Upper lobe of right lung (tissue), 1 donor: ENCODE measurements around the gene GJA5. TPM values are rescaled to one million over a fixed set of nuclear protein-coding genes. Genes with fewer than 3 reads are reported as not detected.

ENCODE experiments used
- ATAC-seq: fragments of 200-7000 bp; cut with Tn5 transposase; one replicate; pipeline ENCODE4 v1.9.1; 2020; ENCODE audit warnings: mild to moderate bottlenecking, moderate library complexity
- DNase-seq: peaks from one replicate; pipeline ENCODE4 v3.0.0-alpha.2; 2020
- H3K27ac ChIP-seq: fragments of 200-600 bp; one replicate; pipeline ENCODE4 v1.8.0; 2022
- H3K27me3 ChIP-seq: fragments of 200-600 bp; one replicate; pipeline ENCODE4 v1.8.0; 2022; ENCODE audit warnings: mild to moderate bottlenecking
- H3K36me3 ChIP-seq: fragments of 200-600 bp; one replicate; pipeline ENCODE4 v1.8.0; 2022
- H3K4me1 ChIP-seq: fragments of 200-600 bp; one replicate; pipeline ENCODE4 v1.8.0; 2022
- H3K4me3 ChIP-seq: fragments of 200-600 bp; one replicate; pipeline ENCODE4 v1.8.0; 2022; ENCODE audit warnings: mild to moderate bottlenecking
- H3K9me3 ChIP-seq: fragments of 200-600 bp; one replicate; pipeline ENCODE4 v1.8.0; 2022
- intact Hi-C: fragments of 100-400 bp; cut with DNase I; formaldehyde crosslinking; loops from one replicate; pipeline ENCODE4 v1.11.0; 2022
- total RNA-seq: library from RNA; stranded (reverse); fragmentation: NEBNext Ultra II Directional; extraction: Animal tissue kit (Norgen Biotek cat#: 25700); gene quantifications from one replicate; pipeline ENCODE4 v1.2.1, GENCODE V29; 2021
- TF ChIP-seq, protein P1 (sequence below): fragments of 200-600 bp; IDR thresholded peaks from one replicate; pipeline ENCODE4 v1.8.0; 2022; ENCODE audit warnings: antibody characterized with exemption
- donor health status: DM: no; HTN: yes; CAD: no; lungs with severe emphysema.

Gene GJA5
- total RNA-seq, 1 donor from 2014 or later = 62.2 TPM

DNA sequence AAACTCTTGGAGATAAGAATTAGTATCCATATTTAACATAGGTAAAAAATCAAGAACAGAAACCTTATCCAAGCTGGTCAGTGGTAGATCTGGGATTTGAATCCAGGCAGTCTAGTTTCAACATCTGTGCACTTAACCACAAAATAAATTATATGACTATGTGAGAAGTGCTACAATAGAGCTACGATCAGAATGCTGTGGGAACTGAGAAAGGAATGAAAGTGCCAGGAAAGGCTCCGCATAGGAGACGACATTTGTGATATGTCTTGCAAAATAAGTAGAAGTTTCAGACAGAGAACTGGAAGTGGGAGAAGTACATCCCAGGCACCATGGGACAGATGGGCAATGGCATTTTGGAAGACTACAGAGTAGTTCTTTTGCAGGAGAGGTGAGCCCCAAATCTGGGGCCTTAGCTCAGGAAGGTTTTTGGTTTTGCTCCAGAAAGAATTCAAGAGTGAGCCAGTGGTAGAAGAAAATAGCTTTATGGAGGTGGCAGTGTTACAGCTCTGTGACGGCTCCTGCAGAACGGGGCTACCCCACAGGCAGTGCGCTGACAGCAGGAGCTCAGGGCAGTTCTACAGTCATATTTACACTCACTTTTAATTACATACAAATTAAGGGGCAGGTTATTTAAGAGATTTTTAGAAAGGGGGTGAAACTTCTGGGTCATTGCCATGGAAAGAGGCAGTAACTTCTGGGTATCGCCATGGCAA, 25.5 kb upstream of the GJA5 start:
- no peak for ATAC-seq
- Histone ChIP-seq H3K36me3 (no peaks in the 10 kb centered on the region), H3K4me1 (no peaks in the 10 kb centered on the region), H3K27me3 (no peaks in the 10 kb centered on the region), H3K9me3 (no peaks in the 10 kb centered on the region), H3K27ac (no peak overlapping the region), H3K4me3 (no peak overlapping the region)
- intact Hi-C loops = no loop called here
- no peak for DNase-seq
- TF ChIP-seq, protein P1, sequence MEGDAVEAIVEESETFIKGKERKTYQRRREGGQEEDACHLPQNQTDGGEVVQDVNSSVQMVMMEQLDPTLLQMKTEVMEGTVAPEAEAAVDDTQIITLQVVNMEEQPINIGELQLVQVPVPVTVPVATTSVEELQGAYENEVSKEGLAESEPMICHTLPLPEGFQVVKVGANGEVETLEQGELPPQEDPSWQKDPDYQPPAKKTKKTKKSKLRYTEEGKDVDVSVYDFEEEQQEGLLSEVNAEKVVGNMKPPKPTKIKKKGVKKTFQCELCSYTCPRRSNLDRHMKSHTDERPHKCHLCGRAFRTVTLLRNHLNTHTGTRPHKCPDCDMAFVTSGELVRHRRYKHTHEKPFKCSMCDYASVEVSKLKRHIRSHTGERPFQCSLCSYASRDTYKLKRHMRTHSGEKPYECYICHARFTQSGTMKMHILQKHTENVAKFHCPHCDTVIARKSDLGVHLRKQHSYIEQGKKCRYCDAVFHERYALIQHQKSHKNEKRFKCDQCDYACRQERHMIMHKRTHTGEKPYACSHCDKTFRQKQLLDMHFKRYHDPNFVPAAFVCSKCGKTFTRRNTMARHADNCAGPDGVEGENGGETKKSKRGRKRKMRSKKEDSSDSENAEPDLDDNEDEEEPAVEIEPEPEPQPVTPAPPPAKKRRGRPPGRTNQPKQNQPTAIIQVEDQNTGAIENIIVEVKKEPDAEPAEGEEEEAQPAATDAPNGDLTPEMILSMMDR = no peak

GRCh38 chr1:147784941-147785340, 24.5 kb upstream of the GJA5 start:
- DNase-seq (no peak), ATAC-seq (no peak)
- no peak overlapping the region for H3K27ac ChIP-seq
- no peaks in the 10 kb centered on the region for H3K4me1 ChIP-seq
- H3K4me3 ChIP-seq = no peak overlapping the region
- no peaks in the 10 kb centered on the region for H3K27me3 ChIP-seq
- intact Hi-C loops = no loop called here
- no peaks in the 10 kb centered on the region for H3K9me3 ChIP-seq
- no peaks in the 10 kb centered on the region for H3K36me3 ChIP-seq
- TF ChIP-seq, protein P1 = no peak

GRCh38 chr1:147781056-147781471, 20.7 kb upstream of the GJA5 start:
- H3K9me3 ChIP-seq = no peaks in the 10 kb centered on the region
- no peaks in the 10 kb centered on the region for H3K27me3 ChIP-seq
- TF ChIP-seq, protein P1 = no peak
- no peak for DNase-seq
- no peaks in the 10 kb centered on the region for H3K4me1 ChIP-seq
- H3K36me3 ChIP-seq = no peaks in the 10 kb centered on the region
- peak; percentile 53 for ATAC-seq
- no peak overlapping the region for H3K27ac ChIP-seq
- intact Hi-C loops = no loop called here
- no peak overlapping the region for H3K4me3 ChIP-seq

DNA sequence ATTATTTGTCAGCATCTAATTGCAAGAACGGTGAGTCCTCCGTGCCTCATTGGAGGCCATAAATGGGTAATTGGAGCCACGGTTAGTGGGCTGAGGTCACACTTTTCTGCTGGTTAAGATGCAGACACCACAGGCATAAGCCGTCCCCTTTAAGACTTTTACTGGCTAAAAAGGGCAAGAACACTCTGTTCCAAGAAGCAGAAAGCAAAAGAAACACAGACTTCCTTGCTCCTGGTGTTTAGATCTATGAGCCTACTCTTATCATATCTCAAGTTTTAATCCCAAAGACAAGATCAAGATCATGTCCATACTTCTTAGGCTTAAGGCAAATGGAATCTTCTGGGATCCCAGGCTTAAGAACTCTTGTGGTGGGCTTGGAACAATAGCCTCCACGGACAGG, 17.3 kb upstream of the GJA5 start:
- no peaks in the 10 kb centered on the region for H3K9me3 ChIP-seq
- ATAC-seq = no peak
- no peaks in the 10 kb centered on the region for H3K36me3 ChIP-seq
- no peak overlapping the region for H3K4me3 ChIP-seq
- peaks cover 5% of the 10 kb centered on the region for H3K4me1 ChIP-seq
- H3K27ac ChIP-seq = no peak overlapping the region
- intact Hi-C loops = no loop called here
- no peak for DNase-seq
- H3K27me3 ChIP-seq = peaks cover 6% of the 10 kb centered on the region
- TF ChIP-seq, protein P1 = no peak

DNA sequence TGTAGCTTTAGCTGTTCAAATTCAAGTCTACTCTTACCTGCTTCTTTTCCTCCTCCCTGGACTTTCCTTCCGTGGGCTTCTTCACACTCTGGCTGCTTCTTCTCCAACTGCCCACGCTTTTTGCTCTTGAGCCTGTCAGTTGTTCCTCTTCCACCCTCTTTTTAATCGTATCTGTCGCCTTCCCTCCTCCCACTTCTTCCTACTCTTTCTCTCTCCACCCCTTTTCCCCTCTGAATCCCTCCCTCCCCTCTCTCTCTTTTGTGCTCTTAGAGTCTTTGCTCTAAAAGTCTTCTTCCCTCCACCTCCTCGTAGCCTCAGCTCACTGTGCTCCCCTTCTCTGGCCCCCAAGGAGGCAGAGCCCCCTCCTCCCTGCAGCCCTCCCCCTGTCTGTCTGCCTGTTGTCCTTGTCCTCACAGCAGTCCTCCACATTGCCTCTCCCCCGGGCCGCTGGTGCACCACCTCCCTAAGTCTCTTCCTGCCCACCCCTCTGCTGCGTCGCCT, 12.9 kb upstream of the GJA5 start:
- ATAC-seq (peak; percentile 20), DNase-seq (no peak)
- intact Hi-C loops = no loop called here
- peaks cover 10% of the 10 kb centered on the region for H3K4me1 ChIP-seq
- H3K27ac ChIP-seq = no peak overlapping the region
- no peaks in the 10 kb centered on the region for H3K36me3 ChIP-seq
- H3K4me3 ChIP-seq = peak overlapping the region; percentile 28
- H3K27me3 ChIP-seq = peaks cover 6% of the 10 kb centered on the region
- TF ChIP-seq, protein P1 = no peak
- H3K9me3 ChIP-seq = no peaks in the 10 kb centered on the region
